VCaP (cell line): ENCODE measurements around the gene GCDH.
A peak's percentile ranks its signal among the peaks of the same experiment; 100 is the strongest.
"Not testable (repeated sequence)": the region's sequence is repeated elsewhere in the genome, so short reads cannot be mapped to it uniquely, and the experiment has no call there.

Experiments
- H3K27ac ChIP-seq: fragments of 450-650 bp; 2 replicates; pipeline ENCODE4 v1.5.1; 2017
- CTCF ChIP-seq: fragments of 450-650 bp; conservative IDR thresholded peaks from 2 replicates; pipeline ENCODE4 v1.5.1; 2017; ENCODE audit warnings: mild to moderate bottlenecking, moderate library complexity

The GCDH gene

DNA sequence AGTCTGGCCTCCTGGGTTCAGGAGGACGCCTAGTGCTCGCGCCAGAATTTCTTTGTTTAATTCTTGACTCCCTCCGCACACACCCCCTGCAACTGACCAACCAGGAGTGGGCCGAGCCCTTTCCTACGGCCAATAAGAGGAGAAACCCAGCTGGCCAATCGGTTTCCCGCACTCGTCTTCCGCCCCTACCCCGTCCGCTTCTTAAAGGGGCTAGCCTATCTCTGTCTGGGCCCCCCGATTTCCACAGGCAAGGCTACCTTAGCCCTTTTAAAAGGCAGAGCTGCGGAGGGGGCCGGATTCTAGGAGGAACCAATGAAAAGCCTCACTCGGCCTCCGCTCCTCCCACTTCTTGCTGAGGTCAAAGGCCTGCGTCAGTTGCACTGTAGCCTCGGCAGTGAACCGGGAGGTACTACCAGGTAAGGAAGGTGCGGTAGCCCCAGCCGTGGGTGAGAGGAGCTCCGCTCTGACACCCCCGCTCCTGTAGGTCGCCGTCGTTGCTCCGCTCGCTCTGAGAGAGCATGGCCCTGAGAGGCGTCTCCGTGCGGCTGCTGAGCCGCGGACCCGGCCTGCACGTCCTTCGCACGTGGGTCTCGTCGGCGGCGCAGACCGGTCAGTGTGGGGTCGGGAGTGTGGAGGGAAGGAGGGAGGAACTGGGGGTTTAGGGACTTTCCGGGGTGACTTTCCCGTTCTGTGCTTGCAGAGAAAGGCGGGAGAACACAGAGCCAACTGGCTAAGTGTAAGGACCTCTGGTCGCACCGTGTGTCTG is at the start of gene GCDH:
Gene GCDH, plus strand, starts transcription at position 374 of the 766 bp plus-strand sequence. Its CDS starts 145 bp downstream, at position 519.
- TF ChIP-seq CTCF = no peak
- H3K27ac ChIP-seq = peak within 1 kb of the TSS; percentile 56

- no peak for TF ChIP-seq CTCF
- H3K27ac ChIP-seq = no peak overlapping the region
These were observed 48.4 kb upstream of the GCDH start for GRCh38 chr19:12842511-12842910.

DNA sequence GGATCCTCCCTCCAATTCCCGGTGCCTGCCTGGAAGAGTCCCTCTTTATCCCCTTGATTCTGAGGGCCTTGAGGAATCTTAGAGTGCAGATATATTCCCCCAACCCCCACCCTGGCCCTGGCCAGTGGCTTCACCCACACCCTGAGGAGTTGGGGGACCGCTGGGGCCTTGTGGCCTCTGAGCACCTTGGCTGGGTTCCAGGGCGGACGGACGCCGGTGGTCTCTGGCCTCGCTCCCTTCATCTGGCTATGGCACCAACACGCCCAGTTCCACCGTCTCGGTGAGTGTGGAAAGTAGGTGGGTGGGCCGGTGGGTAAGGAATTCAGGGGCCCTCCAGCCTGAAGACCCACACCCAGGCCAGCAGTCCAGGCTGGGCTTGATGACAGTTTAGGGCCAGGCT is 47.6 kb upstream of the GCDH start:
- TF ChIP-seq CTCF = no peak

DNA sequence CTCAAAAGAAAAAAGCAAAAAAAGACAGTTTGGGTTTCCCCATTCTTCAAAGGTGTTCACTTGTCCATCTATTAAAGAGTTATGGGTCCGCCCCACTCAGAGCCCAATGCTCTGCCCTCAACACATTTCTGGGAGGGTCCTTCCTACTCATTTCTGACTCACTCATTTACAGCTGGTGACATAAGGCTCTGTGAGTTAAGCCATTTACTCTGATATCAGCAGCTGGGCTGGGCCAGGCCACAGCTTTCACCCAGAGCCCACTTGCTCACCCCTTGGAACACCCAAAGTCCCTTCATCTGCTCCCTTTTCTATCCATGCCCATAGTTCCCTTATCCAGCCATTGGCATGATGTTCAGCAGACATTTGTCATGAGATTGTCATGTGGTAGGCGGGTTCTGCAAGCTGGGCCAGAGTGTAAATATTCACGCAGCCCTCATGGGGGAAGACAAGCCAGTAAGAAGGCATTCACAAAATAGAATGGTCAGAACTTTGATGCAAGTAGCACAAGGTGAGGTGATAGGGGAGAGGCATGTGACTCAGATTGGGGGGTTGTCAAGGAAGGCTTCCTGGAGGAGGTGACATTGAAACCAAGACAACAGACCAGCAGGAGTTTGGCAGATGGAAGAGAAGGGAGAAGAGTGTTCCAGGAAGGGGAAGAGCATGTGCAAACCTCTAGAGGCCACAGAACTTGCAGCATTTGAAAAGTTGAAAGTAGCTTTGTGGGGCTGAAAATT is 46.8 kb upstream of the GCDH start:
- H3K27ac ChIP-seq = no peak overlapping the region
- no peak for TF ChIP-seq CTCF

More for the DNA sequence above, 47.6 kb upstream of the GCDH start:
- H3K27ac ChIP-seq = no peak overlapping the region

DNA sequence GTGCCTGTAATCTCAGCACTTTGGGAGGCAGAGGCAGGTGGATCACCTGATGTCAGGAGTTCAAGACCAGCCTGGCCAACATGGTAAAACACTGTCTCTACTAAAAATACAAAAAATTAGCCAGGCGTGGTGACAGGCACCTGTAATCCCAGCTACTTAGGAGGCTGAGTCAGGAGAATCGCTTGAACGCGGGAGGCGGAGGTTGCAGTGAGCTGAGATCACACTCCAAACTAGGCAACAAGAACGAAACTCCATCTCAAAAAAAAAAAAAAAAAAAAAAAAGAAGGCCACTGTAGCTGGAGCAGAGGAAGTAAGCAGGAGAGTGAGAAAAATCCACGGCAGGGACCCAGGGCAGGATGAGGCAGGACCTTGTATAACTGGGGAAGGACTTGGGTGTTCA is 44.3 kb upstream of the GCDH start:
- H3K27ac ChIP-seq = not testable (repeated sequence)

DNA sequence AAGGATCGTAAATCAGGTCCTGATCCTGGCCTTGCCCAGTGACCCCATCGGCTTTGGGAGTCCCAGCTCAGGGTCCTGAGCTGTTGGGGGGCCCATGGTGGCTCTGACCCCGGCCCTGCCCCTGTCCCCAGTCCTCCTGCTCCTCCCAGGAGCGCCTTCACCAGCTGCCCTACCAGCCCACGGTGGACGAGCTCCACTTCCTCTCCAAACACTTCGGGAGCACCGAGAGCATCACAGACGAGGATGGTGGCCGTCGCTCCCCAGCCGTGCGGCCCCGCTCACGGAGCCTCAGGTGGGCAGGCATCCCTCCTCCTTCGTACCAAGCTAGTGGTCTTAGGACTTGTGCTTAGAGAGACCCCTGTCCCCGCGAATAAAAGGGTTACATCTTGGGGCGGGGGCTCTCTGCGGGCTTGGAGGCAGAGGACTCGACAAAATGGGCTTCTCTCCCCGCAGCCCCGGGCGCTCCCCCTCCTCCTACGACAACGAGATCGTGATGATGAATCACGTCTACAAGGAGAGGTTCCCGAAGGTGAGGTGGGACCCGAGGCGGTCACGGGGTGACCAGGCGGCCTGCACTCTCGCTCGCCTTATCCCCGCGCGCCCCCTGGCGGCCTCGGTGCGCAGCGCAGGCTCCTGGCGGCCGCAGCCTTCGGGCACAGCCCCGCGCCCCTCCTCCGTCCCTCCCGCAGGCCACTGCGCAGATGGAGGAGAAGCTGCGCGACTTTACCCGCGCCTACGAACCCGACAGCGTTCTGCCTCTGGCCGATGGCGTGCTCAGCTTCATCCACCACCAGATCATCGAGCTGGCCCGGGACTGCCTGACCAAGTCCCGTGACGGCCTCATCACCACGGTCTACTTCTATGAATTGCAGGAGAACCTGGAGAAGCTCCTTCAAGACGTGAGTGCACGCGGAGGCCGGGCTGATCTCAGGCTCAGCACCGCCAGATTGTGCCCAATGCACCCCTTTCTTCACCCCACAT is 43.5 kb upstream of the GCDH start:
- peak overlapping the region; percentile 44; the same call in 1 of the 2 replicates for H3K27ac ChIP-seq
- TF ChIP-seq CTCF = peak; percentile 98

DNA sequence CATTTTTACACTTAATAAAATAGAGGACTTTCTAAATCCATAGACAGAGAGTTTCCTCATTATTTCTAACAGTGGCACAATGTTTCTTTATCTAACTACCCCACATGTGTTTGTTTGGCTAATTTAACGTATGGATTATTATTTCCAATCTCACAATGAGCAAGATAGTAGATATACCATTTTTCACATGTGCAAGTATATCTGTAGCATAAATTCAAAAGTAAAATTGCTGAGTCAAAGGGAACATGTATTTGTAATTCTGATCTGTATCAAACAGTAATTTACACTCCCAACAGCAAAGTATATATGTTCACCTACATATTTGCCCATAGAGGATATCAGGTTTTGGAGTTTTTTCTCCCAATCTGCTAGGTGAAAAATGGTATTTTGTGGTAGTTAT is 34.3 kb upstream of the GCDH start:
- H3K27ac ChIP-seq = no peak overlapping the region
- TF ChIP-seq CTCF = no peak
